GM04504 (cell line): ENCODE measurements around the gene UROC1.

ENCODE experiments used
- DNase-seq: peaks from one replicate; pipeline ENCODE4 v3.0.0-alpha.2; 2012; ENCODE audit warnings: low read depth

UROC1 gene

DNA sequence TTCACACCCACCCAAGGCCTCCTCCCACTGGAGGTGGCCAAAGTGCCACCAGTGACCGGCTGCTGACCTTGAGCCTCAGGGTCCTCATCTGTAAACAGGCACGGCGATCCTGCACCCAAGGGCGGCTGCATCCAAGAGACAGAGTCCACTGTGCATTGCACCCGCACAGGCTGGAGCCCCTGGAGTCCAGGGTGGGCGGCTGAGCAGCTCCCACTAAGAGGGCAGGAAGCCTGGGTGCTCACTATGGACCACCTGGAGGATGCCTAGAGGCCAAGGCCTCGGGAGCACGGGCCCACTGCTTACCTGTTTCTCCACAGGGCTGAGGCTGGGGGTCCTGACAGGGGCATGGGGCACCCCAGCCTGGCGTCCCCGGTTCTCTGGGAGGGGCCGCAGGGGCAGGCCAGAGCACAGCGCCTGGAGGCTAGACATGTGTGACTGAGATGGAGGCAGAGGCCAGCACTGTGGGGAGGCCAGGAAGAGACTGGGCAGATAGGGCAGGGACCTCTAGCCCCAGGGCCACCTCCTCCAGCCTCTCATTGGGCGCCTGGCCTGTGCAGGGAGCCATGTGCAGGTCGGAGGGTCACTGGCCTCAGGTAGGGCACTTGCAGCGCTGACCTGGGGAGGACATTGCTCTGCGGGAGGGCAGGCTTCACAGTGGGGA is at the start of gene UROC1:
TSS of gene UROC1 (minus strand) at position 483 of the 661 bp plus-strand sequence. CDS start at position 429, 54 bp downstream.
- no peak for DNase-seq

GRCh38 chr3:126562737-126563276 is 45.2 kb upstream of the UROC1 start:
- no peak for DNase-seq

GRCh38 chr3:126558336-126559071 is 40.9 kb upstream of the UROC1 start, which contains the start of gene C3orf22:
Gene C3orf22, minus strand, starts transcription at chr3:126558932. Its CDS starts 5,542 bp downstream, at chr3:126553390.
- DNase-seq, result no peak

DNA sequence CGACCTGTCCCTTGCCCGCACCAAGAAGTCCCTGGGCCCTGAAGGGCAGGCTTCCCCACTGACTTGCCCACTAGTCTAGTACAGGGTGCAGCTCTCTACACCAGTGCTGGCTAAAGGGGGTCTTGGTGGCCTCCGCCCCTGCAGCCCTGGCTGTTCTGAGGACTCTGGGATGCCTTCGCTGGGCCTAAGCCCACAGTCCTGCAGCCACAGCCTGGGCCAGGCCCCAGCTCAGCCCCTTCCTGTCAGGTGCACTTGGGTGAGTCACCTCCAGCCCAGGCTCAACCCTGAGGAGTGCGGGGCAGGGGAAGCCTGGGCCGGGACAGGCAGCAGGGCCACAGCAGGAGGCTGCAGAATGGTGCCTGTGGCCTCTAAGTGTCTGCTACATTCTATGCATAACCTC is 40.2 kb upstream of the UROC1 start:
- no peak for DNase-seq

DNA sequence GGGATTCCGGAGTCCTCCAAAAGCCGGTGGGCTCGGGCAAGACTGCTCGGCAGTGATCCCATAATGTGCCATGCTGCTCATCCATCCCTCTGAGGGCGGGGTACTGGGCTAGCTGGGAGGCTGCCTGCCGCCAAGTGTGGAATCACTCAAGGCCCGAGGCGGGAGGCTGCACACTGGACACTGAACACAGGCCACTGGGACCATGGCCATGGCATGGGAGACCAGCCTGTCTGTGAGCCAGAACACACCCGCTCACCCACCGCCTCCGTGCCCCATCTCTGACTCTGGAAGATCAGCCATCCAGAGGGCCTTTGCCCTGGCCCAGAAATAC is 39.8 kb upstream of the UROC1 start:
- DNase-seq, result no peak

GRCh38 chr3:126556637-126557414 is 39.3 kb upstream of the UROC1 start:
- no peak for DNase-seq

DNA sequence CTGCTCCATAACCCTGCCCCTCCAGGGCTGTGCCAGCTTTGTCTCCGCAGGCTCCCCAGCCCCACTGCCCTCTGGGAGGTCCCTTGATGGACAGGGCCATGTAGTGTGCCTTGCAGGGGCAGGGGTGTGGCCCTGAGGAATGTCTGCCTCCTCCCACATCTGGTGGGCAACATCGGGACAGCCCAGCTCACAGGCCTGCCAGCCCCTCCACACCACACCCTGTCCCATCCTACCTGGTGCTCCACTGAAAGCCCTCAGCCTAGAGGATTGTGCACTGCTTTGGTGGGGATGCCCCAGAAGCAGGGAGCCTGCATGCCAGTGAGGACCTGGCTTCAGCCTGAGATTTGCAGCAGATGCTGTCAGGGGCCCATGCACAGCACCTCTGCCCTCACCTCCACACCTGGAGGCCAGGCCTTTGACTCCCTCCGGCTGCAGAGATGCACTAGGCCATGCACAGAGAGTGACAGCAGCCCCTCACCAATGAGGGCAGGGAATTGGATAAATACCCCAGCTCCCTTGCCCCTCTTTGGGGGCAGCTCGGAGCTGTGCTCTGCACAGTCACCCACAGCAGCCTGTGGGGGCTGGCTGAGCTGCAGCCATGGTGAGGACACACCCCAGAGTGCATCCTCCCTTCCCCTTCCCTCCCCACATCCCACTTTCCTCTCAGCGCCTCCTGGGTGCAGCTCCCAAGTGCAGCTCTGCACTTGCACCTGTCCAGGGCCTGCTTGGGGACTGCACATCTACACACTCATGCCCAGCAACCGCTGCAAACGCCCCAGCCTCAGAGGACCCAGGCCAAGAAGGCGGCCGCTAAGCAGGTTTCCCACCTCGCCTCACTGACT is 38.4 kb upstream of the UROC1 start:
- DNase-seq, result no peak

- DNase-seq, result no peak
These were observed 37.3 kb upstream of the UROC1 start for GRCh38 chr3:126554560-126555525.

DNA sequence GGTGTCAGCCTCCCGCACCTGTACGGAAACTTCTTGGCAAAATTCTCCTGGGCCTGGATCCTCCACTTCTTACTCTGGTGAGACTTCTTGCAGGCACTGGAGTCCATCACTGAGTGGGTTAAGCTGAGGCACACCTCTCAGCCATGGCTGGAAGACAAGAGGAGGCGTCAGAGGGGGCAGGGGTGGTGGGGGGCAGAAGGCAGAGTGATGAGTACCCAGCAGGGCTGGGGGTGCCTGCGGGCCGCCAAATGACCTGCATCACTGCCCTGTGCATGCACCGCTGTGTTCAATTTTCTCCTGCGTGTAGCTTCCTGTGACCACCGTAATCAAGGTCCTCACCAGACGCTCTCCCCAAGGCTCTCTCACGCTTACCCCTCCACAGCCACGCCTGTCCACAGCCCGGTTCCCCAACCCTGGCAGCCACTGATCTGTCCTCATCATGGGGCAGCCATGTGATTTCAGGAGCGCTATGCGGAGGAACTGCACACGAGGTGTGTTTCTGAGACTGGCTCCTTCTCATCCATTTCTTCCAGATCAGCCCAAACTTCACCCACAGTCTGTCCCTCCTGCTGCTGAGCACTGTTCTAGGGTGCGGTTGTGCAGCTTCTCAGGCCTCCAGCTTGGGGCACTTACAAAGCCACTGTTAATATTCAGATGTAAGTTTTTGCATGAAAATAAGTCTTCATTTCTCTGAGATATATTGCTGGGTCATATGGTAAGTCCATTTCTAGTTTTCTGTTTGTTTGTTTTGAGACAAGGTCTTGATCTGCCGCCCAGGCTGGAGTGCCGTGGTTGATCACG is 35.9 kb upstream of the UROC1 start:
- no peak for DNase-seq

GRCh38 chr3:126552688-126553283 is 35.2 kb upstream of the UROC1 start:
- no peak for DNase-seq

DNA sequence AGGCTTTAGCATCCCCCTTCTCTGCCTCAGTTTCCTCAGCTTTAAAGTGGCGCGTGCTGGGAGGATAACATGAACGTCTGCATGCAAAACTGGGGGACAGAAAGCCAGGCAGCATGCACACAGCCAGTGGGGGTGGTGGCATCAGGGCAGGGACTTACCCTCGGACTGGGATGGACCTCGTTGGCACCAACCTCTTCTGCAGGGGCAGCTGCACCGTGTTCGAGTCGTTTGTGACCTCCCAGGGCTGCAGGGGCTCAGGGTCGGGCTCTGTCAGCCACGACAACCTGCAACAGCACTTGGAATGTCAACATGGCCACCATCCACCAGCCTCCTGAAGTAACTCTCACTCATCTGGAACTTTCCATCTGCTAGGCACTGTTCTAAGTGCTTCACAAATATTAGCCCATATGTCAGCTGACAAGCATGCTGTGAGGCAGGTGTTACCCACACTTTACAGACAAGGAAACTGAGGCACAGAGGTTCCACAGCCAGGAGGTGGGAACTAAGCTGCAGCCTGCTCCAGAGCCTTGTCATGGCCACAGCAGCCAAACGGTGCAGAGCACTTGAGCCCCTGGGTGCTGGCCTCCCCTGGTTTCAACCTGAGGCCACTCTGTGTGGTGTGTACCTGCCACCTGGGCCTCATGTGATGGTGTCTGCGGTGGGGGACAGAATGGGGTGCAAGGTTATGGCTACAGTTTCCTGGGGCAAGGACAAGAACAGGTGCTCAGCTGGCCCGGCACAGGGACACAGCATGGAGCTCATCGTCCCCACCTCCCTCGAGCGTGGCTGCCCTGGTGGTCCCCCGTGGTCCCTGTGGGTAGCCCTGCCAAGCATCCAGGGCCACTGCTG is 34.5 kb upstream of the UROC1 start:
- DNase-seq, result no peak

- peak; percentile 5 for DNase-seq
These were observed 33.7 kb upstream of the UROC1 start for GRCh38 chr3:126551121-126551838.

DNA sequence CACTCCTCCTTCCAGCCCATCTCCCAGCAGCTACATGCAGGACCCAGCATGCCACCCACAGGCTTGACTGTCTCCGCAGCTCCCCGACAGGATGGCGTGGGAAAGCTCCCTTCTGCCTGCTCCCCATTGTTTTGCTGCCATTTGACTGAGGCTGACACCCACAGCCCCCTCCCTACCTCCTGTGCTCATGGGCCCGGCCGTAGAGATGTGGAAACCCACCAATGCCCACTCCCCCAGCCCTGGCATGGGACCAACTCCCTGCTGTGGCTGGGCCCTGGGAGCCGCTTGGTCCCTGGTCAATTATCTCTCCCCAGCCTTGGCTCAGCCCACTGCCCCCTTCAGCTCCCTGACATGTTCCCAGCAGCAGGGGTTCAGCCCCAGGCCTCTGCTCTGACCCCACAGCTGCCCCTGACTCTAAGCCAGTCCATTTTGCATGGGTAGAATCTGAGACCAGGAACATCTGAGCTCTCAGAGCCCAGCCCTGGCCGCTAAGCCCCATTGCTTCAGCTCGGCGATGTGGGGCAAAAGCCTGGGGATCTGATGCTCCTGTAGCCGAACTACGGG is 33.0 kb upstream of the UROC1 start:
- DNase-seq, result no peak

DNA sequence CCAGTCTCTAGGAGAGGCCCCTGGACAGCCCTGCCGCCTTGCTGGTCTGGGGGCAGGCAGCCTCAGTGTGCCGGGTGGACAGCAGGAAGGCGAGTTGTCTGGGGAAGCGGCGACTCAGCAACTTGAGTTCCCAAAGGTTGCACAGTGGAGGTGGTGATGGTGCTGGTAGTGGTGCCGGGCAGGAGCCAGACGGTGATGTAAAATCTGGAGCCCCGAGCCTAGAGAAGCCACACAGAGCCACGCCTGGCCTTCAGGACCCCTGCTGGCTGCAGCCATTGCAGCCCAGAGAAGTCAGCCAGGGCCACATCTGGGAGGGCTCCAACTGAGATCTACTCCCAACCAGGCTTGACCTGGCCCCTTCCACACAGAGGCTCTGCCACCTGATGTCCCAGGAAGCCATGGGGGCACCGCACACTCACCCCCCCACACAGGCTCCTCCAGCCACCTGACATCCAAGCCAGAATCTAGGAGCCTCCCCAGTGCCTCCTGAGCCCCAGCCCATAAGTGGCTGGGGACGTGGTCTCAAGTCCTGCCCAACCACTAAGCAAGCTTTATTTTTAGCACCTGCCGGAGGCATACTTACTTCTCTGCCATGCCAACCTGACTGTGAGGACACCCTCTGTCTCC is 32.4 kb upstream of the UROC1 start:
- DNase-seq, result no peak

DNA sequence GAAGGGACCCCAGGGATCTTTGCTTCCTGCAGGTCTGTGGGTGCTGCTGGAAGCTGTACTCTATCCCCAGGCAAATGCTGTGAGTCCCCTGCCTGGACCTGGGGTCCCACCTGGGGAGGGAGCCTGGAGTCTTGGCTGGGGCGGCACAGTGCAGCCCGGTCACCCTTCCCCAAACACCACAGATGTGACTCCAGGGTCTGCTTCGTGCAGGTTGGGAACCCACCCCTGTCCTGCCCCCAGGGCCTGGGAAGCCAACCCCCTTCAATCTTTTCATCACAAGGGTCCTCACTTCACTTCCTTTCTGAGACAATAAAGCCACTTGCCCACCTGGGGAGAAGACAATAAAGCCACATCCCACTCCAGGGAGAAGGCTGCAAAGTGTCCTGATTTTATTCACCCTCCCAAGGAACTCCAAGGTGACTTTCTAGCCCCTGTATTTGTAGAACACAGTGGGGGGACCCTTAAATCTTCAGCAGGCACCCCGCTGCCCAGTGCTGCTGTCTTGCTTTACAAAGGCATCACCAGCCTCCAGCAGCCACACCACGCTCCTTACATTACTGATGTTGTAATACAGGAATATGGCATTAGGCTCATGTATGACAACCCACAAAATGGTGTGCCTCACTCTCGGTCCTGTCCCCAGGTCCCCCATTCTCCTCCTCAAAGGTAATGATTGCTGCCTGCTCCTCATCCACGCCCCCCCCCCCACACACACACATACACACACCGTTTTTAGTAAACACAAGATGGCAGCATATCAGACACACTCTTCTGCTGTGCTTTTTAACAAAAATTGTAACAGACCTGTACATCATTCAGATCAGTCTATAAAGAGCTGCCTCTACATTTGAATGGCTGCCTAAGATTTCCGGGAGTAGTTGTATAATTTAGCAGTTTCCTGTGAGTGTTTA is 31.2 kb upstream of the UROC1 start:
- no peak for DNase-seq

DNA sequence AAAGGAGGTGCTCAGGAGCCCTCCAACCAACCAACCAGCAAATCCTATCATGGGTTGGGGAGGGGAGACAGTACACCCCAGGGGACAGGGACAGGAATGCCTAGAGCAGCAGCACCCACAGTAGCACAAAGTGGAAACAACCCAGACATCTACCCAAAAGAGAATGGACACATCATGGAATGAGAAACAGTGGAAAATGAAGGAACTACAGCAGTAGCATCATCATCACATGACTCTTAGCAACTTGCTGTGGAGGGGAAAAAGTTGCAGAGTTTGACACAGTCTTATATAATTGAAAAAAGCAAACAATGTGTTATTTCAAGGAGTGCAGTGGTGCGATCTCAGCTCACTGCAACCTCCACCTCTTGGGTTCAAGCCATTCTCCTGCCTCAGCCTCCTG is 30.1 kb upstream of the UROC1 start:
- no peak for DNase-seq
